B cell (primary cell): ENCODE results near the gene NR6A1. TPM values are rescaled to one million over a fixed set of nuclear protein-coding genes. Genes with fewer than 3 reads are reported as not detected.

Experiments
- ATAC-seq: fragments of 200-7000 bp; cut with Tn5 transposase; one replicate; pipeline ENCODE4 v1.10.0; 2021; ENCODE audit warnings: low read depth, mild to moderate bottlenecking, moderate number of reproducible peaks, moderate library complexity
- CTCF ChIA-PET: fragments of 350-600 bp; sonication (Branson Sonifier 250); formaldehyde crosslinking; loops from one replicate; lab custom pipeline; 2021; ENCODE audit warnings: antibody characterized with exemption, inconsistent platforms; lab: Charles Lee
- POLR2A ChIA-PET: fragments of 350-600 bp; sonication (Branson Sonifier 250); formaldehyde crosslinking; loops from one replicate; lab custom pipeline; 2021; ENCODE audit warnings: antibody characterized with exemption; lab: Charles Lee
- DNase-seq: peaks from one replicate; pipeline ENCODE4 v3.0.0; 2013
- H2AFZ ChIP-seq: 2 replicates; pipeline ENCODE4 v1.6.1; 2012; ENCODE audit warnings: mild to moderate bottlenecking, low read depth, low read length; ENCODE audit not compliant: insufficient read depth, poor library complexity, severe bottlenecking
- H3K27ac ChIP-seq, 2 donors: 1 replicate in 1 of 2; 2 replicates in 1 of 2; pipeline ENCODE4 v1.5.1; 2012 to 2013; ENCODE audit warnings: low read length in 2 of 2, mild to moderate bottlenecking in 2 of 2, moderate library complexity in 1 of 2
- H3K27me3 ChIP-seq, 4 experiments: fragments of 200-600 bp in 1 of 4; sonication (generic) in 1 of 4; replicated peaks in 1 of 4; 1 replicate in 2 of 4; 2 replicates in 2 of 4; pipeline versions ENCODE4 v1.6.1 to v1.7.0; 2013 to 2016; ENCODE audit warnings: low read length in 3 of 4, mild to moderate bottlenecking in 2 of 4, mixed read lengths in 1 of 4, moderate library complexity in 1 of 4; ENCODE audit not compliant: insufficient read depth in 4 of 4, control insufficient read depth in 3 of 4; ENCODE audit errors: control extremely low read depth in 1 of 4
- H3K36me3 ChIP-seq, 2 experiments: replicated peaks in 1 of 2; 1 replicate in 1 of 2; 2 replicates in 1 of 2; pipeline versions ENCODE4 v1.6.1 to v1.7.1; 2013; ENCODE audit warnings: low read length in 1 of 2; ENCODE audit not compliant: insufficient read depth in 2 of 2, control insufficient read depth in 1 of 2; ENCODE audit errors: control extremely low read depth in 1 of 2, extremely low read depth in 1 of 2
- H3K4me1 ChIP-seq, 2 donors: fragments of 200-600 bp in 1 of 2; sonication (generic) in 1 of 2; 1 replicate in 1 of 2; 2 replicates in 1 of 2; pipeline versions ENCODE4 v1.5.1 to v1.6.1; 2013 to 2017; ENCODE audit warnings: low read length in 2 of 2; ENCODE audit not compliant: control insufficient read depth in 2 of 2, insufficient read depth in 2 of 2
- H3K4me2 ChIP-seq: replicated peaks from 2 replicates; pipeline ENCODE3; 2012; ENCODE audit warnings: mild to moderate bottlenecking, low read depth, low read length; ENCODE audit not compliant: poor library complexity, severe bottlenecking
- H3K4me3 ChIP-seq, 5 experiments: fragments of 200-600 bp in 1 of 5; sonication (generic) in 1 of 5; 1 replicate in 3 of 5; 2 replicates in 2 of 5; pipeline versions ENCODE4 v1.5.1 to v1.7.0; 2011 to 2016; ENCODE audit warnings: low read length in 4 of 5, mild to moderate bottlenecking in 4 of 5, low read depth in 2 of 5, control low read depth in 1 of 5, moderate library complexity in 1 of 5; ENCODE audit not compliant: insufficient read depth in 1 of 5; ENCODE audit errors: control extremely low read depth in 1 of 5, extremely low read depth in 1 of 5
- H3K79me2 ChIP-seq: fragments of 200-600 bp; sonication (generic); one replicate; pipeline ENCODE4 v1.6.0; 2016; ENCODE audit warnings: low read length; ENCODE audit not compliant: control insufficient read depth, insufficient read depth
- H3K9ac ChIP-seq: fragments of 200-600 bp; sonication (generic); 2 replicates; pipeline ENCODE4 v1.6.1; 2017; ENCODE audit warnings: mild to moderate bottlenecking, low read length, moderate library complexity
- H3K9me3 ChIP-seq, 3 donors: one replicate each; pipeline versions ENCODE4 v1.6.1 to v1.7.1; 2013; ENCODE audit warnings: low read length in 2 of 3; ENCODE audit not compliant: control insufficient read depth in 2 of 3, insufficient read depth in 1 of 3; ENCODE audit errors: control extremely low read depth in 1 of 3
- H4K20me1 ChIP-seq: 2 replicates; pipeline ENCODE4 v1.6.0; 2012; ENCODE audit warnings: mild to moderate bottlenecking, low read length; ENCODE audit not compliant: insufficient read depth, control insufficient read depth, poor library complexity, severe bottlenecking
- H3K27ac Mint-ChIP-seq: one replicate; pipeline ENCODE4 v1.8.0; 2021; ENCODE audit warnings: mixed read lengths
- H3K27me3 Mint-ChIP-seq: one replicate; pipeline ENCODE4 v1.8.0; 2021; ENCODE audit warnings: mixed read lengths
- H3K4me1 Mint-ChIP-seq: one replicate; pipeline ENCODE4 v1.8.0; 2021; ENCODE audit warnings: mixed read lengths
- H3K4me3 Mint-ChIP-seq: one replicate; pipeline ENCODE4 v1.8.0; 2021; ENCODE audit warnings: mixed read lengths
- H3K9me3 Mint-ChIP-seq: one replicate; pipeline ENCODE4 v1.8.0; 2022; ENCODE audit warnings: mixed read lengths; ENCODE audit not compliant: insufficient read depth
- CTCF ChIP-seq: fragments of 200-600 bp; IDR thresholded peaks from one replicate; pipeline ENCODE4 v1.8.0; 2022; ENCODE audit warnings: antibody characterized with exemption, mild to moderate bottlenecking
- EZH2 ChIP-seq: IDR thresholded peaks from 2 replicates; pipeline ENCODE4 v1.6.1; 2012; ENCODE audit warnings: borderline replicate concordance, low read depth, mild to moderate bottlenecking, moderate library complexity, low read length; ENCODE audit not compliant: insufficient read depth, poor library complexity, severe bottlenecking
- WGBS: methylation state at CpG from one replicate; pipeline ENCODE4 v1.1.5; 2013; ENCODE audit warnings: missing lambda C conversion rate; ENCODE audit not compliant: insufficient coverage; 5-methylcytosine and 5-hydroxymethylcytosine counted together
- intact Hi-C: fragments of 100-400 bp; cut with micrococcal nuclease; formaldehyde crosslinking; loops from one replicate; pipeline ENCODE4 v1.10.0; 2022
- polyA plus RNA-seq: library from polyadenylated mRNA; depleted of rRNA; stranded (reverse); fragments of >200 nt; gene quantifications from 2 replicates; pipeline ENCODE4 v1.2.3, GENCODE V29; 2012
- total RNA-seq, 2 donors: library from RNA; stranded (reverse); fragments of 120-200 nt in 1 of 2; gene quantifications; 1 replicate in 1 of 2; 2 replicates in 1 of 2; pipeline versions ENCODE4 v1.2.3 to v1.2.4, GENCODE V29; 2013 to 2022

NR6A1 gene
- total and polyA plus RNA-seq, 2 donors (not counting 1 experiment from before 2014, with no cell fraction given), result 0.09 to 0.67 TPM

GRCh38 chr9:124551472-124552272 lies 219.4 kb downstream of the NR6A1 start:
- 25% methylated on average over 3 of the region's 4 CpGs for WGBS
- H3K9me3 ChIP-seq, result no peaks in the 10 kb centered on the region
- no peaks in the 10 kb centered on the region for H3K36me3 ChIP-seq
- intact Hi-C loops, result no loop called here
- no peaks in the 10 kb centered on the region for H3K4me1 Mint-ChIP-seq
- H3K9ac ChIP-seq, result no peak overlapping the region
- peaks cover 3% of the 10 kb centered on the region for H3K27me3 Mint-ChIP-seq
- H2AFZ ChIP-seq, result no peak overlapping the region
- TF ChIP-seq CTCF, result peak; percentile 20
- TF ChIP-seq EZH2, result no peak
- no peaks in the 10 kb centered on the region for H3K9me3 Mint-ChIP-seq
- ChIA-PET CTCF (interaction anchor here (2.2 to 2.4 kb wide), 2 partner anchors 15 to 159 kb away, joined by 6 to 11 read pairs; no protein-coding TSS in a partner anchor), POLR2A (no interaction called here)
- DNase-seq (no peak), ATAC-seq (no peak)
- no peak overlapping the region for H3K27ac Mint-ChIP-seq
- H3K4me3 Mint-ChIP-seq, result no peak overlapping the region
- H3K4me1 ChIP-seq, result no peaks in the 10 kb centered on the region
- H3K4me2 ChIP-seq, result no peak overlapping the region
- no peak overlapping the region for H3K27ac ChIP-seq
- H3K4me3 ChIP-seq, result no peak overlapping the region
- H3K27me3 ChIP-seq, result no peaks in the 10 kb centered on the region
- no peaks in the 10 kb centered on the region for H4K20me1 ChIP-seq
- no peaks in the 10 kb centered on the region for H3K79me2 ChIP-seq

GRCh38 chr9:124550072-124550471 lies 221.0 kb downstream of the NR6A1 start:
- ATAC-seq (no peak), DNase-seq (no peak)
- Mint-ChIP-seq H3K9me3 (no peaks in the 10 kb centered on the region), H3K27ac (no peak overlapping the region), H3K27me3 (no peaks in the 10 kb centered on the region), H3K4me1 (no peaks in the 10 kb centered on the region), H3K4me3 (no peak overlapping the region)
- Histone ChIP-seq H3K27ac (no peak overlapping the region), H3K9ac (no peak overlapping the region), H4K20me1 (no peaks in the 10 kb centered on the region), H3K4me1 (no peaks in the 10 kb centered on the region), H3K79me2 (no peaks in the 10 kb centered on the region), H3K4me2 (no peak overlapping the region), H3K27me3 (no peaks in the 10 kb centered on the region), H3K9me3 (no peaks in the 10 kb centered on the region), H3K36me3 (no peaks in the 10 kb centered on the region), H2AFZ (no peak overlapping the region), H3K4me3 (no peak overlapping the region)
- TF ChIP-seq EZH2 (no peak), CTCF (no peak)
- ChIA-PET CTCF (no interaction called here), POLR2A (no interaction called here)
- WGBS, result 90% methylated on average over 2 of the region's 2 CpGs
- intact Hi-C loops, result no loop called here
